ENCODE measurements around the gene SOX12.

The SOX12 gene

DNA sequence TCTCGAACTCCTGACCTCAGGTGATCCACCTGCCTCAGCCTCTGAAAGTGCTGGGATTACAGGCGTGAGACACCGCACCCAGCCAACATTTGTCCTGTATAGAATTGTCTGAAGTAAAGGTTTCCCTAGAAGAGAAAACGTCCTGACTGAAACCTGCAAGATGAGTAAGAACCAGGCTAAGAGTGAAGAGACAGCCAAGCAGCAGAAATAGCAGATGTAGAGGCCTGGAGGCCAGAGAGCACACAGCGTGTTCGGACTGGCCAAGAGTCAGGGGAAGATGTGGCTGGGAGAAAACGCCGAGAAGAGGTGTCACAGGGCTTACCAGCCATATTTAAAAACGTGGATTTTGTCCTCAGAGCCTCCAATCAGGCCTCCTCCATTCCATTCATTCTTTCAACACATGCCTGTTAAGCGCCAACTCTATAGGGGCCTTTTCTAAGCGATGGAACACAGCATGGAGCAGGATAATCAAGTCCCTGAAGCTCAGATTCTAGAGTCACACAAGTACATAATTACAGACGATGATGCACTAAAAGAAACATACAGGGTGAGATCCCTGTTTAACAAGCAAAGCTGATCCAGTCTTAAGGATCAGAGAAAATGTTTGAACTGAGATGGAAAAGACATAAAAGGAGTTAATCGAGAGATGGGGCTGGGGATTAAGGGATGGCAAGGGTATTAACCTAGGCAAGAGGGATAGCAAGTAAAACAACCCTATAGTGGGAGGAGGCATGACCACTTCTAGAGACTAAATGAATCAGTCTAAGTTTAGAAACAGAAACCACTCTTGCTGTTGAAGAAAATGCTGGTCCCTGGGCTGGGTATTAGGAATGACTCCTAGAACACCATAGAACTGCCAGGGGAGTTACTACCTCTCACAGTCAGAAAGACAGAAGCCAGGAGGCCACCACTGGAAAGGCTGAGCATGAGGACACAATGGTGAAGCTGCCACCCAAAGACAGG lies 23.2 kb upstream of the SOX12 start:
- no peak for DNase-seq

- DNase-seq, result no peak
These were observed 19.6 kb upstream of the SOX12 start for GRCh38 chr20:305745-306144.

DNA sequence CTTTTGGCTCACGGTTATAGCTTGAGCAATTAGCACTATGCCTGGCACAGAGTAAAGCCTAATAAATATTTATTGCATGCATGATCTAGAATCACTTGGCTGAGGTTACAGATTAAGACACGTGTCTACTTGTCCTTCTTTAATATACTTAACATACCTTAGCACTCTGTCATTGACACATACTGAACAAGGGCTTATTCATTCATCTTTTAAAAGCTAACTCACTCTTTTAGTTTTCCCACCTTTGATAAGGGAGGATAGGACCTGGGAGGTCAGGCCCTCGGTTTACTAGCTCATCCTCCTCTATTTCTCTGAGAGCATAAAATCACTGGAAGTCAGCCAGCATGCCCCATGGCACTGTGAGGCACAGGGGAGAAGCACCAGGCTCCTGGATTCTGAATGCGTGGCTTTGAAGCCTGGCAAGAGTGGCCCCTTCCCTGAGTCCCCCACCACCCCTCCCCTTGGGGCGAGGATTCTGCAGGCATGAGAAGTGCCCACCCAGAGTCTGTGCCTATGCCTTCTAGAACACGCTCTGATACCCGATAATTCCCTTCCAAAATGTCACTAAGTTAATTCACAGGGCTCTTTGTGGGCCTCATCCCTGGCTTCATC lies 16.8 kb upstream of the SOX12 start:
- DNase-seq, result no peak

- peak; percentile 52 for DNase-seq
These were observed 16.0 kb upstream of the SOX12 start for GRCh38 chr20:309306-309840.

DNA sequence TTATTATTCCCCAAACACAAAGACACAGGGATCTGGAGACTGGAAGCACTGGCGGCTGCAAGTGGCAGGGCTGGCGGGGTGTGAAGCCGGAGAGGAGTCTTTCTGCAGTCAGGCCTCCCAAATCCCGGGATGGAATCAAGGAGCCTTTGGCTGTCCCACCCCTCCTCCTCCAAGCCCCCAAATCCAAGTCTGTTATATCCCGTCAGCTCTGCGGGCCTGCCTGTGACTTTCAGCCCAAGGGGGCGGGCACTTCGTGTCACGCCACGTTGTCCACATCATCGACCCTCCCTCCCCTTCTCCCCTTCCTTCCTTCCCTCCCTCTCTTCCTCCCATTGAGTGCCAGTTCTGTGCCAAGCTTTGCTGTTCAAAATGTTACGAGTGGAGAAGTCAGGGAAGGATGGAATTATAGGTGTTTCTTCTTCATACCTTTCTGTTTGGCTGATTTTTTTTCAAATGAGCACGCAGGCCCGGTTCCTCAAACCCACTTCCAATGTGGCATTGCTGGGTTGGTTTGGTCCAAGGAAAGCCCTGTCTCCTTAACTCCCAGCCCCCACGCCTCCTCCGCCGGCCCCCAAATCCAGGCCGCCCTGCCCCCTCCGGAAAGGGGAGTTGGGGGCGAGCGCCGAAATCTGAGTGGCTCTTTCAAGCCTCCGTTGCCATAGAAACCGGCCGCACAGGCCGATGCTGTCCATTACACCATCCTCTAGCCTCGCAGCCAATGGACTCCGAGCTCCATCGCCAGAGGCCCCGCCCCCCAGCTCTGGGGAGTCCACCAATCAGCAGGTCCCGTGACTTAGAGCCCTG lies 15.3 kb upstream of the SOX12 start:
- peak; percentile 100 for DNase-seq

DNA sequence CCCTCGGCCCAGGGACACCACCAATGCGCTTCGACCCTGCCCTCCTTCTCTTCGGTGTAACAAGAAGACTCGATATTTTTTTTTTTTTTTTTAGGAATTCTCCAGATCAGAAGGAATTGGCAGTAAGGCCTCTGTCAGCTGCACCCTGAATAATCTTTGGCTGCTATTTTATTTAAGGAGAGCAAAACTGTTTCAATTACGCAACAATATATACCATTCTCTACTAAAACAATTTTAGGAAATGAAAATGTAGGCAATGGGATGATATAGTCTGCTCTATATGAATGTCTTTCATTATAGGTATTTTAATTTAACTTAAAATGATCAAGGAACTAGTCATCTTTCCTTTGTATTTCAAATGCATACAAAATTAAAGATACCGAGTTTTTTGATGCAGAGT lies 14.7 kb upstream of the SOX12 start:
- DNase-seq, result no peak

GRCh38 chr20:311609-312008 lies 13.7 kb upstream of the SOX12 start:
- no peak for DNase-seq

DNA sequence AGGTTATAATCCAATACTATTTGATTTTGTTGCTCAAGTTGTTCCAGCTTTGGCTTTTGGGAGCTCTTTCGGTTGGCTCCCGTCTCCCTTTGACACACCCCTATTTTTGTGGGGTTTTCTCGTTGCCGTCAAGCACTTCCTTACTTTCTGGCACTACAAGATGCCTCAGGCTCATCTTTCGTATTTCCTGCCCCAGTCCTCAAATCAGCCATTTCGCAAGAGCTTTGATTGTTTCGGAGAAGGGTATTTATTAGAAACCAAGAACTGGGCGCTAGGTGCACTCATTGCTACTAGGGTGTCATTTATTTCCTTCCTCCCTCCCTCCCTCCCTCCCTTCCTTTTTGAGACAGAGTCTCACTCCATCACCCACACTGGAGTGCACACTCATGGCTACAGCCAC lies 13.3 kb upstream of the SOX12 start:
- no peak for DNase-seq

- DNase-seq, result no peak
These were observed 12.5 kb upstream of the SOX12 start for GRCh38 chr20:312866-313265.

- no peak for DNase-seq
These were observed 11.9 kb upstream of the SOX12 start for GRCh38 chr20:313402-313801.

- peak; percentile 43 for DNase-seq
These were observed 11.4 kb upstream of the SOX12 start for GRCh38 chr20:313948-314347.

- peak; percentile 58 for DNase-seq
These were observed 8.9 kb upstream of the SOX12 start for GRCh38 chr20:316316-317068.

- DNase-seq, result peak; percentile 82
These were observed 941 bp upstream of the SOX12 start for GRCh38 chr20:324177-325044.

DNA sequence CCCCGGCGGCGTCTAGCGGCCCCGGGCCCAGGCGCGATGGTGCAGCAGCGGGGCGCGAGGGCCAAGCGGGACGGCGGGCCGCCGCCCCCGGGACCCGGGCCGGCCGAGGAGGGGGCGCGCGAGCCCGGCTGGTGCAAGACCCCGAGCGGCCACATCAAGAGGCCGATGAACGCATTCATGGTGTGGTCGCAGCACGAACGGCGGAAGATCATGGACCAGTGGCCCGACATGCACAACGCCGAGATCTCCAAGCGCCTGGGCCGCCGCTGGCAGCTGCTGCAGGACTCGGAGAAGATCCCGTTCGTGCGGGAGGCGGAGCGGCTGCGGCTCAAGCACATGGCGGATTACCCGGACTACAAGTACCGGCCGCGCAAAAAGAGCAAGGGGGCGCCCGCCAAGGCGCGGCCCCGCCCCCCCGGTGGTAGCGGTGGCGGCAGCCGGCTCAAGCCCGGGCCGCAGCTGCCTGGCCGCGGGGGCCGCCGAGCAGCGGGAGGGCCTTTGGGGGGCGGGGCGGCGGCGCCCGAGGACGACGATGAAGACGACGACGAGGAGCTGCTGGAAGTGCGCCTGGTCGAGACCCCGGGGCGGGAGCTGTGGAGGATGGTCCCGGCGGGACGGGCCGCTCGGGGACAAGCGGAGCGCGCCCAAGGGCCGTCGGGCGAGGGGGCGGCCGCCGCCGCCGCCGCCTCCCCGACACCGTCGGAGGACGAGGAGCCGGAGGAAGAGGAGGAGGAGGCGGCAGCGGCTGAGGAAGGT lies 715 bp downstream of the SOX12 start:
- DNase-seq, result peak; percentile 58

- no peak for DNase-seq
These were observed 1.4 kb downstream of the SOX12 start for GRCh38 chr20:326645-327185.

DNA sequence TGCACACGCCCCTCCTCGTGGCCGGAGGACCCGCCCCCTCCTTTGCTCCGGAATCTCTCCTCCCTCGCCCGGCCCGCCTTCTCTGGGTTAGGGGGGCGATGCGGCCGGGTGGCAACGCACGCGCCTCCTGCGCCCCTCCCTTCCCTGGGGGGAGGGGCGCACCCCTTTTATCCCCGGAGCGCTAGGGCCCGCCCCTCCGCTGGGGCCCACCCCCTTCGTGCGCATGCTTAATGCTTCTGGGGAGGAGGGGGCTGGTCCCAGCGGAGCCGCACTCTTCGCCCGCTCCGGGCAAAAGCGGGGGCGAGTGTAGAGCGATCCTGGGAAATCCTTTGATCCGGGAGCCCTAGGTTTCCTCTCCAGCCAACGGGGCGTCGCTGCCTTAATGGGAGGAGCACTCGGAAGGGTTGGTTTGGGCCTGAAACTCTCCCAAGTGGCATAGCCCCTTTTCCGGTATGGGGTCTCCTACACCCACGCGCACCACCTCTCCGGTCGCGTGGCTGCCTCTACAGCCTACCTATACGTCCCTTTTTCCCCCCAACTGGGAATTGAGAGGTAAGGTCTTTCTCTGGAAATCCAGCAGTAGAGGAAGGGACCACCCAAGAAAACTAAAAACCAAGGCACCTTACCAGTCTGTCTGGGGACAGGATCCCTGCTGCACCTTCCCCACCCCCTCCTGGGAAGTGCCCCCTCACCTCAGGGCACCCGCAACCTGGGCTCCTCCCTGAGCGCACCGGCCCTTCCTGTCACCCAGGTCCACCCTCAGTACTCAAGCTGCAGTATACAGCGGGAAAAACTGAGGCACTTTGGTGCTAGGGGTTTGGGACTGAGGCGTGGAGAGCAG lies 2.1 kb downstream of the SOX12 start:
- peak; percentile 96 for DNase-seq

DNA sequence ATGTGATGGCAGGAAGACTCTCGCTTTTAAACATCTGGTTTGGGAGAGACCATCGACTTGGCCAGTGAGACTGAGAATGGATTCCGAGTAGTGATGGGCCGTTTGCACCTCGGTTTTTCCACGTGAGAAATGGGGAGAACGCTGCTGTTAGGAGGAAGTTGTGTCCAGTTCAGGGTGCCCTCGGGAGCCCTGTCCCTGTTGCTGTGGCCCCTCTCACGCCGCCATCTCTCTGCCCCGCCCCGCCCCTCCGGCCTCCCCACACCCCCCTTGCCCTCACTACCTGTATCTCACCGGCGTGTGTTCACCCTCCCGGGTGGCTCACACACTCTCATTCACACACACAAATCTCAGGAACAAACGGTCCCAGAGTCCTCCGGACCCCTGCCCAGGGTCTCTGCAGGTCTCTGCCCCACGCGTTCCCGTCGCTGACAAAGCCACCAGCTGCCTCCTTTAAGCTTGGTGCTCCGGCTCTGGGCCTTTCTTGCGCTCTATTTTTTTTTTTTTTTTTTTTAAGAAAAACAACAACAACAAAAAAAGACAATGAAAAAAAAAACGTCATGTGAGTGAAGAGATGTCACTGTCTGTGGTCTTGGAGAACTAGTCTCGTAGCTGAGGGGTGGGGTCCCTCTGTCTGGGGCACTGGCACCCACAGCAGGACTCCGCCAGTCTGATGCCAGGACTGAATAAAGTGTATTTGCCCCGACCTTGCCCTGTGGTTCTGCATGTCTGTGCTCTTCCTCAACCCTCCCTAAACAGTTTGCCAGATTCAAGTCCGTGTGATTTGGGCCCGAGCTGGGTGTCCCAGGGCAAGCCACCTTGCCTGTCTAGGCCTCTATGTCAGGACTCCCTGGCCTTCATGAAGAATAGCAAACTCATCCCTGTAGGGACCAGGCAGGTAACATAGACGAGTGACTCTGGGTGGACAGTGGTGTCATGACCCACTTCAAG lies 2.9 kb downstream of the SOX12 start:
- DNase-seq, result no peak
